Stimulated activated CD4-positive, alpha-beta T cell treated with anti-CD3 and anti-CD28 coated beads, Interleukin-12 subunit alpha, Interleukin-12 subunit beta, amount 100 ng/mL, for 48 hours (primary cell): ENCODE measurements around the gene MXRA8.

Source experiments
- DNase-seq, 3 donors: peaks; one replicate each; pipeline ENCODE4 v3.0.0-alpha.2; 2020; ENCODE audit warnings: low read depth in 2 of 3, low spot score in 1 of 3

MXRA8 gene

DNA sequence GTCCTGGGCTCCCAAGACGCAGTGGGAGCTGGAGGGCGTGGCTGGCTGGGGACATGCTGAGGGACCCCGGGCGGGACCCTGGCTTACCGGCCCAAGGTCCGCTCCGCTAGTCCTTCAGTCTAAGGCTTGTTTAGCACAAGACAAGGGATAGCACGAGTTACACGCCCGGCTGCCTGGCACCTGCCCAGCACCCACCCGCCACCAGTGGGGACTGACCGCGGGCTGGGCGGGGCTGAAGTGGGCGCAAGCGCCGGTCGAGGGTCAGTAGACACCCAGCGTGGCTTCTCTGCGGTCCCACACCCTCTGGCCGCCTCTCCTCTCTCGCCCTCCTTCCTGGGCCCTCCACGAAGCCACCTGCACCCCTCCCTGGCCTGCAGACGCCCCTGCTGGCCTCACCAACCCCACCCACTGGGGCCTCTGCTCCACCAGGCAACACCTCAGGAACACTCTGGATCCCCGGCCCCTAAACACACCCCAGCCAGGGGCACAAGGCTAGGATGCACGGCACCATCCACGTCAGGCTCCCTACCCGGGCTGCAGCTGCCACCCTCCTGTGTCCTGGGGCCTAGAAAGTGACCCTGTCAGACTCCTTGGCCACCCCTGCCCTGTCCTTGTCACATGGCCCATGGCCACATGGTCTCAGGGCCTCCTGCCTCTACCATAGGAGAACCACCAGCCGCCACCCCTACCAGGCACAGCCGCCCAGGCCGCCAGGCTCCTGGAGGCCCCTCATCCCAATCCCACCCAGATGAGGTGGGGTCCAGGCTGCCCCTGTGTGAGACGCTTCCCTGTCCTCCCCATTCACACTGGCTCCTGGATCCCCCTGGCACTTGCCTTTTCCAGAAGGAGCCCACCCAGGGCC, 21.2 kb downstream of the MXRA8 start:
- DNase-seq, result no peak

DNA sequence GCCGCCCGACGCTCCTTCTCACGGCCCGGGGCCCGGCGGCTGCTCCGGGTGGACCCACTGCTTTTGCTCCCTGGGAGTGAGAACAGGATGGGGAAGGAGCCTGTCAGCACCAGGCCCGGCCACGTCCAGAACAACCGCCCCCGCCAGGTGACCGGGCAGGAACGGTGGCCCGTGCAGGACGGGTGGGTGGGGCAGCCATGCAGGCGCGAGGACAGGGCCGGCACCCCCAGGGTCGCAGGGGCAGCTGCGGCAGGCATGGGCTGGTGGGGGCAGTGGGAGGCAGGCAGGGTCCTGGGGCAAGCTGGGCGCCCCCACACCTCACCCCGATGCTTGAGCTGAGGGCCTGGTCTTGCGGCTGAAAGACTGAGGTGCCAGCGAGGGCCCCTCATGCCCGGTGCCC, 21.9 kb downstream of the MXRA8 start:
- DNase-seq, result no peak

DNA sequence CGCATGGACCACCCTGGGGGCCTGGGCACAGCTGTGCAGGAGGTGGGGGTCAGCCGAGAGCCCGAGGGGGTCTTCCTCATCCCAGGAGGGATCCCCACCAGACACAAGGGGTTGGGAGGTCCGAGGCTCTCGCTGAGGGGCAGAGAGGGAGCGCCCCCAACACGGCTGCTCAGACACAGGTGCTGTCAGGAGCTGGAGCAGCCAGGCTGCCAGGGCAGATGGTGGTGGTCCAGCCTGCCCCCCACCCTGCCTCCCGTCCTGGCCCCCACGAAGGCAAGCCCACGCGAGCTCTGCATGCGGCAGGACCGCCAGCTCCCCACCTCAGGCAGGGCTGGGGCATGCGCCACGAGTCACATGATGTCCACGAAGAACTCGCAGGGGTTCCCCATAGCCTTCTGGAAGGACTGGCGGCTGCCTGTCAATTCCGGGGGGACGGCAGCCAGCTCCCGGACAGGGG, 22.5 kb downstream of the MXRA8 start:
- DNase-seq, result no peak

DNA sequence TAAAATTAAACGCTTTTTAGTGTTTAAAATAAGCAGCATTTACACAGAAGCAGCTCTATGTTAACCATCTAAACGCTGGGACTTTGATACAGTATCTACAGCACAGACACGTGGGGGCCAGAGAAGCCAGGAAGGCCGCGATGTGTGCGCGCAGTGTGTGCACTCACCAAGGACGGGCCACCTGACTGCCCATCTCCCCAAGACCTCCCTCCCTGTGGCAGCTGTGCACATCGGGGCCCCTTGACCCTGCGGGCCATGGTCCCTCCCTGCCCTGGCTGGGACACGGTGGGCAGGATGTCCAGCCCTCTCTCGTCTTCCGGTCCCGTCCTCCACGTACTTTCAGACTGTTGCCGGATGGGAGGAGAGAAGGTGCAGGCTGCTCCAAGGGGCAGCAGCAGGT, 23.1 kb downstream of the MXRA8 start:
- DNase-seq, result no peak

DNA sequence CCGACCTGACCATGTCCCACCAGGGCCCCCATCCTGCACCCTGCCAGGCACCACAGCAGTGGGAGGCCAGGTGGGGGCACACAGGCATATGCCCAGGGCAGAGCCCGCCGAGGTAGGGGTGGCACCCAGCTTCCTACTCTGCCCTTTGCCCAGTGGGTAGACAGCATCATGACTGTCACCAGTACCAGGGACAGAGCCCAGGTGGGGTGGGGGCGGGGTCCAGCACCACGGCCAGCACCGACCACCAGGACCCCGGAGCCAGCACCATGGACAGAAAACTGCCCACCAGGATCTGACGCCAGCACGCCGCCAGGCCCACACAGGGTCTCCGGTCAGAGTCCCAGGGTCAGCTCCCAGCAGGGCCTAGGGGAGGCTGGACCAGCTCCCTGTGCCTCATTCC, 23.5 kb downstream of the MXRA8 start:
- DNase-seq, result no peak

DNA sequence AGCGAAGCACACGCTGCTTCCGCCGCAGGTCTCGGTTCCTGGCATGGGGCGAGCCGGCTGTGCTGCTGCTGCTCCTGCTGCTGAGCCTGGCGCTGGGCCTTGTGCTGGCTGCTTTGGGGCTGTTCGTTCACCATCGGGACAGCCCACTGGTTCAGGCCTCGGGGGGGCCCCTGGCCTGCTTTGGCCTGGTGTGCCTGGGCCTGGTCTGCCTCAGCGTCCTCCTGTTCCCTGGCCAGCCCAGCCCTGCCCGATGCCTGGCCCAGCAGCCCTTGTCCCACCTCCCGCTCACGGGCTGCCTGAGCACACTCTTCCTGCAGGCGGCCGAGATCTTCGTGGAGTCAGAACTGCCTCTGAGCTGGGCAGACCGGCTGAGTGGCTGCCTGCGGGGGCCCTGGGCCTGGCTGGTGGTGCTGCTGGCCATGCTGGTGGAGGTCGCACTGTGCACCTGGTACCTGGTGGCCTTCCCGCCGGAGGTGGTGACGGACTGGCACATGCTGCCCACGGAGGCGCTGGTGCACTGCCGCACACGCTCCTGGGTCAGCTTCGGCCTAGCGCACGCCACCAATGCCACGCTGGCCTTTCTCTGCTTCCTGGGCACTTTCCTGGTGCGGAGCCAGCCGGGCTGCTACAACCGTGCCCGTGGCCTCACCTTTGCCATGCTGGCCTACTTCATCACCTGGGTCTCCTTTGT, 24.7 kb downstream of the MXRA8 start:
- no peak for DNase-seq

DNA sequence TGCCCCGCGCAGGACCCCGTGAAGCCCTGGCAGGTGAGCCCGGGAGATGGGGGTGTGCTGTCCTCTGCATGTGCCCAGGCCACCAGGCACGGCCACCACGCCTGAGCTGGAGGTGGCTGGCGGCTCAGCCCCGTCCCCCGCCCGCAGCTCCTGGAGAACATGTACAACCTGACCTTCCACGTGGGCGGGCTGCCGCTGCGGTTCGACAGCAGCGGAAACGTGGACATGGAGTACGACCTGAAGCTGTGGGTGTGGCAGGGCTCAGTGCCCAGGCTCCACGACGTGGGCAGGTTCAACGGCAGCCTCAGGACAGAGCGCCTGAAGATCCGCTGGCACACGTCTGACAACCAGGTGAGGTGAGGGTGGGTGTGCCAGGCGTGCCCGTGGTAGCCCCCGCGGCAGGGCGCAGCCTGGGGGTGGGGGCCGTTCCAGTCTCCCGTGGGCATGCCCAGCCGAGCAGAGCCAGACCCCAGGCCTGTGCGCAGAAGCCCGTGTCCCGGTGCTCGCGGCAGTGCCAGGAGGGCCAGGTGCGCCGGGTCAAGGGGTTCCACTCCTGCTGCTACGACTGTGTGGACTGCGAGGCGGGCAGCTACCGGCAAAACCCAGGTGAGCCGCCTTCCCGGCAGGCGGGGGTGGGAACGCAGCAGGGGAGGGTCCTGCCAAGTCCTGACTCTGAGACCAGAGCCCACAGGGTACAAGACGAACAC, 25.4 kb downstream of the MXRA8 start:
- DNase-seq, result no peak

DNA sequence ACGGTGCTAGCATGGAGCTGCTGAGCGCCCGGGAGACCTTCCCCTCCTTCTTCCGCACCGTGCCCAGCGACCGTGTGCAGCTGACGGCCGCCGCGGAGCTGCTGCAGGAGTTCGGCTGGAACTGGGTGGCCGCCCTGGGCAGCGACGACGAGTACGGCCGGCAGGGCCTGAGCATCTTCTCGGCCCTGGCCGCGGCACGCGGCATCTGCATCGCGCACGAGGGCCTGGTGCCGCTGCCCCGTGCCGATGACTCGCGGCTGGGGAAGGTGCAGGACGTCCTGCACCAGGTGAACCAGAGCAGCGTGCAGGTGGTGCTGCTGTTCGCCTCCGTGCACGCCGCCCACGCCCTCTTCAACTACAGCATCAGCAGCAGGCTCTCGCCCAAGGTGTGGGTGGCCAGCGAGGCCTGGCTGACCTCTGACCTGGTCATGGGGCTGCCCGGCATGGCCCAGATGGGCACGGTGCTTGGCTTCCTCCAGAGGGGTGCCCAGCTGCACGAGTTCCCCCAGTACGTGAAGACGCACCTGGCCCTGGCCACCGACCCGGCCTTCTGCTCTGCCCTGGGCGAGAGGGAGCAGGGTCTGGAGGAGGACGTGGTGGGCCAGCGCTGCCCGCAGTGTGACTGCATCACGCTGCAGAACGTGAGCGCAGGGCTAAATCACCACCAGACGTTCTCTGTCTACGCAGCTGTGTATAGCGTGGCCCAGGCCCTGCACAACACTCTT, 26.2 kb downstream of the MXRA8 start:
- DNase-seq, result no peak

DNA sequence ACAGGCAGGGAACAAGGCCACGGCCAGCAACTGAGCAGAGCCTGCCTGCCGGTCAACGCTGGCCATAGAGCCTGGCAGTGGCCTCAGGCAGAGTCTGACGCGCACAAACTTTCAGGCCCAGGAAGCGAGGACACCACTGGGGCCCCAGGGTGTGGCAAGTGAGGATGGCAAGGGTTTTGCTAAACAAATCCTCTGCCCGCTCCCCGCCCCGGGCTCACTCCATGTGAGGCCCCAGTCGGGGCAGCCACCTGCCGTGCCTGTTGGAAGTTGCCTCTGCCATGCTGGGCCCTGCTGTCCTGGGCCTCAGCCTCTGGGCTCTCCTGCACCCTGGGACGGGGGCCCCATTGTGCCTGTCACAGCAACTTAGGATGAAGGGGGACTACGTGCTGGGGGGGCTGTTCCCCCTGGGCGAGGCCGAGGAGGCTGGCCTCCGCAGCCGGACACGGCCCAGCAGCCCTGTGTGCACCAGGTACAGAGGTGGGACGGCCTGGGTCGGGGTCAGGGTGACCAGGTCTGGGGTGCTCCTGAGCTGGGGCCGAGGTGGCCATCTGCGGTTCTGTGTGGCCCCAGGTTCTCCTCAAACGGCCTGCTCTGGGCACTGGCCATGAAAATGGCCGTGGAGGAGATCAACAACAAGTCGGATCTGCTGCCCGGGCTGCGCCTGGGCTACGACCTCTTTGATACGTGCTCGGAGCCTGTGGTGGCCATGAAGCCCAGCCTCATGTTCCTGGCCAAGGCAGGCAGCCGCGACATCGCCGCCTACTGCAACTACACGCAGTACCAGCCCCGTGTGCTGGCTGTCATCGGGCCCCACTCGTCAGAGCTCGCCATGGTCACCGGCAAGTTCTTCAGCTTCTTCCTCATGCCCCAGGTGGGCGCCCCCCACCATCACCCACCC, 27.0 kb downstream of the MXRA8 start, which contains the start of gene TAS1R3:
Gene TAS1R3, plus strand, starts transcription at position 213 of the 898 bp plus-strand sequence. Its CDS starts 66 bp downstream, at position 279.
- DNase-seq, result no peak

DNA sequence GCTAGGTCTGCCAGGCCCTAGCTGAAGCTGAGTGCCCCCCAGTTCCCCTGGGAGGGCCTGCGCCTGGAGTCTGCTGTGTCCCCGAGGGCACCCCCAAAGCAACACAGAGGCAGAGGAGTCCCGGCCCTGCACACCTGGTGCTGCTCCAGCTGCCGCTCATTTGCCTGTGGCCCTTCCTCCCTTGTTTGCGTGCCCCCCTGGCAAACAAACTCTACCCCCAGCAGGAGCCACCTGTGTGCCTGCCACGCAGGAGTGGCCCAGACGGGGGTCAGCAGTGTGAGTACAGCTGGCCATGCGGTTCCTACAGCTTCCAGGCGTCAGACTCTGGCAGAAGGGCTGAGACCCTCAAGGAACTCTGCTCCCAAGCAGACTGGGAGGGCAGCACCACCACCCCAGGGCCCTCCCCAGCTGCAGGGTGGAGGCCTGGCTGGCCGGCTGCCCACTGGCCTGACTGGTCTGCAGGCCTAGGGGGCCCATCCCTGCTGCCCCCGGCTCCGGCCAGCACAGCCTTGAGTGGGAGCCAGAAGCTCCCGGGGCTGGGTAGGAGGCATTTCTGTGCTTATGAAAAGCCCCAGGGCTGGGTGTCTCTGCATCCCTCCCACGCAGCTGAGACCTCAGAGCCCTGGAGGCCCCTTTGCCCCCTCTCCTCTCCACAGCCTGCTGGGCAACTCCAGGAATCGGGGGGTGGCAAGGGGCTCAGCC, 27.8 kb downstream of the MXRA8 start:
- DNase-seq, result no peak

DNA sequence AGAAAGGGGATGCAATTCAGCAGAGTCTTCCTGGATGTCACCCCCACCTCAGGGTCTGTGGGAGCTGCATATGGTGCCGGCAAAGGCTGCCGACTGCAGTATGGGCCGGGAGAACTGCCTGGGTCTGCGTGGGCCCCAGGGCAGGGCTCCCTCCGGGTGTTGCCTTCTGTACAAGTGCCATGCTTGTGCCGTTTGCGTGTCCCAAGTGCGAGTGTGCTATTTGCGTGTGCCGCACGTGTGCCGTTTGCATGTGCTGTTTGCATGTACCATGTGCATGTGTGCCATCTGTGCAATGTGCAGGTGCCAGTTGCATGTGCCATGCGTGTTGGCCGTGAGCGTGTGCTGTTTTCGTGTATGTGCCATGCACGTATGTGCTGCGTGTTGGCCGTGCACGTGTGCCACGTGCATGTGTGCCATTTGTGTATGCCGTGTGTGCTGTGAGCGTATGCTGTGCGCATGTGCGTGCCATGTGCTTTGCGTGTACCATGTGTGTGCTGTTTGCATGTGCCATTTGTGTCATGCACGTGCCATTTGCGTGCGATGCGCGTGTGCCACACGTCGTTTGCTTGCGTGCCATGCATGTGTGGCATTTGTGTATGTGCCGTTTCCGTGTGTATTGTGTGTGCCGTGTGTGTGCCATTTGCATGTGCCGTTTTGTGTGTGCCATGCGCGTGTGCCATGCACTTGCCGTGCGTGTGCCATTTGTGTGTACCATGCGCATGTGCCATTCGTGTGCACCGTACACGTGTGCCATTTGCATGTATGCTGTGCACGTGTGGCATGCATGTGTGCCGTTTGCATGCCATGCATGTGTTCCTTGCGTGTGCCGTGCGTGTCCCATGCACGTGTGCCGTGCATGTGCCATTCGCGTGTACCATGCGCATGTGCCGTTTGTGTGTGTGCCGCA, 28.8 kb downstream of the MXRA8 start:
- DNase-seq, result no peak

DNA sequence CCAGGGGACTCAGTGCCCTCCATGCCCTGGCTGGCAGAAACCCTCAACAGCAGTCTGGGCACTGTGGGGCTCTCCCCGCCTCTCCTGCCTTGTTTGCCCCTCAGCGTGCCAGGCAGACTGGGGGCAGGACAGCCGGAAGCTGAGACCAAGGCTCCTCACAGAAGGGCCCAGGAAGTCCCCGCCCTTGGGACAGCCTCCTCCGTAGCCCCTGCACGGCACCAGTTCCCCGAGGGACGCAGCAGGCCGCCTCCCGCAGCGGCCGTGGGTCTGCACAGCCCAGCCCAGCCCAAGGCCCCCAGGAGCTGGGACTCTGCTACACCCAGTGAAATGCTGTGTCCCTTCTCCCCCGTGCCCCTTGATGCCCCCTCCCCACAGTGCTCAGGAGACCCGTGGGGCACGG, 30.1 kb downstream of the MXRA8 start:
- no peak for DNase-seq

DNA sequence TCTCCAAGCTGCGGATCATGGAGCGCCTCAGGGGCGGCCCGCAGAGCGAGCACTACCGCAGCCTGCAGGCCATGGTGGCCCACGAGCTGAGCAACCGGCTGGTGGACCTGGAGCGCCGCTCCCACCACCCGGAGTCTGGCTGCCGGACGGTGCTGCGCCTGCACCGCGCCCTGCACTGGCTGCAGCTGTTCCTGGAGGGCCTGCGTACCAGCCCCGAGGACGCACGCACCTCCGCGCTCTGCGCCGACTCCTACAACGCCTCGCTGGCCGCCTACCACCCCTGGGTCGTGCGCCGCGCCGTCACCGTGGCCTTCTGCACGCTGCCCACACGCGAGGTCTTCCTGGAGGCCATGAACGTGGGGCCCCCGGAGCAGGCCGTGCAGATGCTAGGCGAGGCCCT, 31.1 kb downstream of the MXRA8 start:
- DNase-seq, result no peak

DNA sequence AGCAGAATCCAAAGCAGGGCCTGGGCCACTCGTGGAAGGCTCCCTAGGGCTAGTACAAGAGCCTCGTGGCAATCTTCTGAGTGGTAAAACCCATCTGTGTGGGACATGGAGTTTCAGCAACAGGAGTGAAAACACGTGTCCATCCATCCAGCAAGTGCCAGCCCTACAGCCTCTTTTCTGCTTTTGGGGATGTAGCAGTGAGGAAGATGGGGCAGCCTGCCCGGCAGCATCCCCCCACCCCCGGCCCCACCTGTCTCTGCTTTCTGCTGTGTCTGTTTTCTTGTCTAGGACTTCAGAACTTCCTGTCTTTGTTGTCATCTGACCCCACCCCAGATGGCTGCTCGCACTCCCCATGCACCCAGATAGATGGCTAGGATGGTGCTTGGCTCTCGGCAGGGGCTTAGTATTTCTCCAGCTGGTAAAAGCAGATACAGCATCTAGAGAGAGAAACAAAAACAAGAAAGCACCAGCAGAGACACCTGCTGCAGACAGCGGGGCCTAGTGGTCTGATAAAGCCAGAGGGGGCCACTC, 32.2 kb downstream of the MXRA8 start:
- DNase-seq, result no peak

DNA sequence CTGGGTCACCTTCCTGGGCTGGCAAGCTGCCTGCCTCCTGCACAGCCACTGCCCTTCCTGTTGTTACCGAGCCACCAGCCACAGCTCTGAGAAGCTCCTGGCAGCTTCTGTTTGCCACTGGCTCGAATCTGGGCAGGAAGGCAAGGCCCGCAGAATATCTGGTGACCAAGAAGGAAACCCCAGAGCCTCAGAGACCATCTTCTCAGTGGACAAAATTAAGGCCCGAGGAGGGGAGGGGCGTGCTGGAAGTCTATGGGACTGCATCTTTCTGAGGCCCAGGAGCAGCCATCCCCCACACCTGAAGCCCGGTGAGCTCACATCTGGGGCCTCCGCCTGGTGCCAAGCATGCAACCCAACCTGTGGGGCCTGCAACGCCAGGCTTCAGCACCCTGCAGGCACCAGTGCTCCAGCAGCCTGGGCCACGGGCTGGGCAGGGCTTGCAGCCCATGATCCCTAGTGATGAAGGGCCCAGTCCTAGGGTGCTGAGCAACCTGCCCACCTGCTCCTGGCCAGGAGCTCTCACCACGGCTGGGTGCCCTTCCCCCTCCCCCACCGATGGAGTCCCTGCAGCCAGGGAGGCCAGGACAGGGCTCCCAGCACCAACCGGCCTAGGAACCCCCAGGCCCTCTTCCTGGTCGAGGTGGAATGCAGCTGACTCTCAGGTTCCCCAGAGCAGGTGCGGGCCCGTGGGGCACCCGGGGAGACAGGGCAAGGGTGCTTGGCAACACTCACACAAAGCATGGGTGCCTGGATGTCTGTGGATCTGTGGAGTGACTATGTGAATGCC, 32.9 kb downstream of the MXRA8 start:
- no peak for DNase-seq

DNA sequence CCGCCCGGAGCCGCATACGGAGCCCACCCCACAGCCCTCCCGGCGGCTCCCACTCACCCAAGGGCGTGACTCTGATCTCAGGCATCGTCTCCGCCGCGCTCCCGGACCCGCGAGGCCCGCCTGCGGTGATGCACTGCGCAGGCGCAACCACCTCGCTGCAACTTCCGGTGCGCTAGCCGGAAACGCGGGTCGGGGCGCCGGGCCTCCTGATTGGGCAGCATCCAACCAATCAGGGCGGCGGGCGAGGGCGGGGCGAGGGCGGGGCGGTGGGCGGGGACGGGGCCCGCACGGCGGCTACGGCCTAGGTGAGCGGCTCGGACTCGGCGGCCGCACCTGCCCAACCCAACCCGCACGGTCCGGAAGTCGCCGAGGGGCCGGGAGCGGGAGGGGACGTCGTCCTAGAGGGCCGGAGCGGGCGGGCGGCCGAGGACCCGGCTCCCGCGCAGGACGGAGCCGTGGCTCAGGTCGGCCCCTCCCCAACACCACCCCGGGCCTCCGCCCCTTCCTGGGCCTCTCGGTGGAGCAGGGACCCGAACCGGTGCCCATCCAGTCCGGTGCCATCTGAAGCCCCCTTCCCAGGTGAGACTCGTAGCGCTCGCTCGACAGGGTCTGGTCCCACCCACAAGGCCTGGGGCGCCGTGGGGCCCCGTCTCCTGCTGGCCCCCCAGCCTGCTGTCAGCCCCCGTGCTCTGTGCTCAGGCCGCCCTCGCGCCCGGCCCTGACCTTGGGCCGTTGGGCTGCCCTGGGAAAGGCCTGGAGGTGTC, 33.6 kb downstream of the MXRA8 start, which contains the start of the genes CPTP and INTS11:
Gene CPTP, plus strand, starts transcription at position 279 of the 764 bp plus-strand sequence. CDS start 2,109 bp downstream, outside the sequence.
Gene INTS11, minus strand, starts transcription at position 137 of the 764 bp plus-strand sequence. Its CDS starts 52 bp downstream, at position 85.
- peak; percentile 90 to 94 (median 93) for DNase-seq
